Measurements from ENCODE around the gene ZNF467. TPM values are rescaled to one million over a fixed set of nuclear protein-coding genes. Genes with fewer than 3 reads are reported as not detected.

ZNF467 gene
- total and polyA plus RNA-seq, 2 donors (not counting 1 experiment from before 2014, with no cell fraction given): 0.39 to 1.1 TPM

DNA sequence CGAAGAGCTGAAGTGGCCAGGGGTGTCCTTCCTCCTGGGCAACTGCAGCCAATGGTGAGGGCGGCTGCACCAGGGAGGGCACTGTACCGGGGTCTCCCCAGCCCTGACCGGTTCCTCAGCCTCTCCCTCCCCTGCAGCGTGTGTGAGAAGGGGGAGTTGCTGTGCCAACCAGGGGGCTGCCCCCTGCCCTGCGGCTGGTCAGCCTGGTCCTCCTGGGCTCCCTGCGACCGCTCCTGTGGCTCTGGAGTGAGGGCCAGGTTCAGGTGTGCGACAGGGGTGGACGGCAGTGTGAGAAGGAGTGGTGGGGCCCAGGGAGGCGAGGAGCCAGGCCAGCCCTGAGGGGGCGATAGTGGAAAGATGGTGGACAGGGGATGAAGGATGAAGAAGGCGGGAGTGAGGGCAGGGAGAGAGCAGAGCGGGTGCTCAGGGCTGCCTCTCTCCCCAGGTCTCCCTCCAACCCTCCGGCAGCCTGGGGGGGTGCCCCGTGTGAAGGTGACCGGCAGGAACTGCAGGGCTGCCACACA lies 30.2 kb upstream of the ZNF467 start:
- intact Hi-C loops (cut with micrococcal nuclease): no loop called here
- no peak overlapping the region for H3K4me3 ChIP-seq (ENCODE audit: control extremely low read depth in 1 of 5, extremely low read depth in 1 of 5, insufficient read depth in 1 of 5, low read depth in 2 of 5, low read length in 4 of 5)
- 89% methylated on average over 10 of the region's 17 CpGs for WGBS (ENCODE audit: insufficient coverage)

DNA sequence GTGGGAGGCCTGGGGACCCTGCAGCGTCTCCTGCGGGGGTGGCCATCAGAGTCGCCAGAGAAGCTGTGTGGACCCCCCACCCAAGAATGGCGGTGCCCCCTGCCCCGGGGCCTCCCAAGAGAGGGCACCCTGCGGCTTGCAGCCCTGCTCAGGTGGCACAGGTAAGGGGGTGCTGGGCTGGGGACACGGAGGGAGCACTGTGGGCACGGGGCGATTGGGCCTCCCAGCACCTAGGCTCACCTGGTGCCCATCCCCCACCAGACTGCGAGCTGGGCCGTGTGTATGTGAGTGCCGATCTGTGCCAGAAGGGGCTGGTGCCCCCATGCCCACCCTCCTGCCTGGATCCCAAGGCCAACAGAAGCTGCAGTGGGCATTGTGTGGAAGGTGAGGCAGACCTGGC lies 29.6 kb upstream of the ZNF467 start:
- intact Hi-C loops (cut with micrococcal nuclease): no loop called here
- H3K9me3 ChIP-seq (ENCODE audit: control extremely low read depth in 1 of 3, control insufficient read depth in 2 of 3, insufficient read depth in 1 of 3, low read length in 2 of 3): no peaks in the 10 kb centered on the region
- POLR2A ChIA-PET: no interaction called here
- no peak overlapping the region for H3K4me2 ChIP-seq (replicated peaks; ENCODE audit: low read depth, low read length, poor library complexity, severe bottlenecking)
- Mint-ChIP-seq H3K27ac (no peak overlapping the region), H3K9me3 (ENCODE audit: insufficient read depth) (no peaks in the 10 kb centered on the region), H3K27me3 (peaks cover 4% of the 10 kb centered on the region), H3K4me1 (no peaks in the 10 kb centered on the region), H3K4me3 (no peak overlapping the region)
- no peaks in the 10 kb centered on the region for H4K20me1 ChIP-seq (ENCODE audit: control insufficient read depth, insufficient read depth, low read length, poor library complexity, severe bottlenecking)
- no peak overlapping the region for H3K4me3 ChIP-seq (ENCODE audit: control extremely low read depth in 1 of 5, extremely low read depth in 1 of 5, insufficient read depth in 1 of 5, low read depth in 2 of 5, low read length in 4 of 5)
- CTCF ChIA-PET: no interaction called here
- no peaks in the 10 kb centered on the region for H3K27me3 ChIP-seq (replicated peaks in 1 of 4; ENCODE audit: control extremely low read depth in 1 of 4, control insufficient read depth in 3 of 4, insufficient read depth in 4 of 4, low read length in 3 of 4)
- H3K27ac ChIP-seq (ENCODE audit: low read length in 2 of 2): no peak overlapping the region
- H3K4me1 ChIP-seq (ENCODE audit: control insufficient read depth in 2 of 2, insufficient read depth in 2 of 2, low read length in 2 of 2): no peaks in the 10 kb centered on the region
- DNase-seq: no peak
- H2AFZ ChIP-seq (ENCODE audit: insufficient read depth, low read depth, low read length, poor library complexity, severe bottlenecking): no peak overlapping the region
- H3K36me3 ChIP-seq (replicated peaks in 1 of 2; ENCODE audit: control extremely low read depth in 1 of 2, control insufficient read depth in 1 of 2, extremely low read depth in 1 of 2, insufficient read depth in 2 of 2, low read length in 1 of 2): no peaks in the 10 kb centered on the region
- no peak overlapping the region for H3K9ac ChIP-seq (ENCODE audit: low read length)
- no peaks in the 10 kb centered on the region for H3K79me2 ChIP-seq (ENCODE audit: control insufficient read depth, insufficient read depth, low read length)
- no peak for ATAC-seq (ENCODE audit: low read depth)
- TF ChIP-seq, protein P1, sequence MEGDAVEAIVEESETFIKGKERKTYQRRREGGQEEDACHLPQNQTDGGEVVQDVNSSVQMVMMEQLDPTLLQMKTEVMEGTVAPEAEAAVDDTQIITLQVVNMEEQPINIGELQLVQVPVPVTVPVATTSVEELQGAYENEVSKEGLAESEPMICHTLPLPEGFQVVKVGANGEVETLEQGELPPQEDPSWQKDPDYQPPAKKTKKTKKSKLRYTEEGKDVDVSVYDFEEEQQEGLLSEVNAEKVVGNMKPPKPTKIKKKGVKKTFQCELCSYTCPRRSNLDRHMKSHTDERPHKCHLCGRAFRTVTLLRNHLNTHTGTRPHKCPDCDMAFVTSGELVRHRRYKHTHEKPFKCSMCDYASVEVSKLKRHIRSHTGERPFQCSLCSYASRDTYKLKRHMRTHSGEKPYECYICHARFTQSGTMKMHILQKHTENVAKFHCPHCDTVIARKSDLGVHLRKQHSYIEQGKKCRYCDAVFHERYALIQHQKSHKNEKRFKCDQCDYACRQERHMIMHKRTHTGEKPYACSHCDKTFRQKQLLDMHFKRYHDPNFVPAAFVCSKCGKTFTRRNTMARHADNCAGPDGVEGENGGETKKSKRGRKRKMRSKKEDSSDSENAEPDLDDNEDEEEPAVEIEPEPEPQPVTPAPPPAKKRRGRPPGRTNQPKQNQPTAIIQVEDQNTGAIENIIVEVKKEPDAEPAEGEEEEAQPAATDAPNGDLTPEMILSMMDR (IDR thresholded peaks at IDR 0.05): no peak
- TF ChIP-seq EZH2 (IDR thresholded peaks at IDR 0.05; ENCODE audit: borderline replicate concordance, insufficient read depth, low read depth, low read length, poor library complexity, severe bottlenecking): no peak
- WGBS (ENCODE audit: insufficient coverage): 92% methylated on average over 11 of the region's 12 CpGs

More for the DNA sequence above, 30.2 kb upstream of the ZNF467 start:
- ATAC-seq (ENCODE audit: low read depth) (no peak), DNase-seq (no peak)
- H3K4me1 Mint-ChIP-seq: no peaks in the 10 kb centered on the region
- Histone ChIP-seq H2AFZ (ENCODE audit: insufficient read depth, low read depth, low read length, poor library complexity, severe bottlenecking) (no peak overlapping the region), H4K20me1 (ENCODE audit: control insufficient read depth, insufficient read depth, low read length, poor library complexity, severe bottlenecking) (no peaks in the 10 kb centered on the region), H3K9ac (ENCODE audit: low read length) (no peak overlapping the region), H3K9me3 (ENCODE audit: control extremely low read depth in 1 of 3, control insufficient read depth in 2 of 3, insufficient read depth in 1 of 3, low read length in 2 of 3) (no peaks in the 10 kb centered on the region), H3K27me3 (replicated peaks in 1 of 4; ENCODE audit: control extremely low read depth in 1 of 4, control insufficient read depth in 3 of 4, insufficient read depth in 4 of 4, low read length in 3 of 4) (no peaks in the 10 kb centered on the region), H3K4me2 (replicated peaks; ENCODE audit: low read depth, low read length, poor library complexity, severe bottlenecking) (no peak overlapping the region), H3K4me1 (ENCODE audit: control insufficient read depth in 2 of 2, insufficient read depth in 2 of 2, low read length in 2 of 2) (no peaks in the 10 kb centered on the region), H3K79me2 (ENCODE audit: control insufficient read depth, insufficient read depth, low read length) (no peaks in the 10 kb centered on the region), H3K27ac (ENCODE audit: low read length in 2 of 2) (no peak overlapping the region), H3K36me3 (replicated peaks in 1 of 2; ENCODE audit: control extremely low read depth in 1 of 2, control insufficient read depth in 1 of 2, extremely low read depth in 1 of 2, insufficient read depth in 2 of 2, low read length in 1 of 2) (no peaks in the 10 kb centered on the region)
- no peak for TF ChIP-seq EZH2 (IDR thresholded peaks at IDR 0.05; ENCODE audit: borderline replicate concordance, insufficient read depth, low read depth, low read length, poor library complexity, severe bottlenecking)
- TF ChIP-seq, protein P1 (IDR thresholded peaks at IDR 0.05): no peak
- no peak overlapping the region for H3K4me3 Mint-ChIP-seq
- ChIA-PET CTCF (interaction anchor here (0.6 kb wide), 1 partner anchor 1388 kb away, joined by 3 read pairs; no protein-coding TSS in a partner anchor), POLR2A (no interaction called here)
- H3K9me3 Mint-ChIP-seq (ENCODE audit: insufficient read depth): no peaks in the 10 kb centered on the region
- H3K27ac Mint-ChIP-seq: no peak overlapping the region
- peaks cover 4% of the 10 kb centered on the region for H3K27me3 Mint-ChIP-seq

Data from B cell (primary cell).